H1 (cell line): ENCODE results near the gene CISH. TPM values are rescaled to one million over a fixed set of nuclear protein-coding genes. Genes with fewer than 3 reads are reported as not detected.

Source experiments
- CREB1 ChIP-seq: IDR thresholded peaks from 2 replicates; pipeline ENCODE4 v1.6.1; 2012; ENCODE audit warnings: inconsistent platforms
- E2F6 ChIP-seq: IDR thresholded peaks from 2 replicates; pipeline ENCODE4 v1.6.1; 2012; ENCODE audit warnings: inconsistent platforms
- EZH2 ChIP-seq: fragments of 200-600 bp; sonication (generic); IDR thresholded peaks from 2 replicates; pipeline ENCODE4 v1.7.1; 2012; ENCODE audit warnings: low read depth, mild to moderate bottlenecking, moderate library complexity, low read length, inconsistent platforms; ENCODE audit not compliant: severe bottlenecking
- NANOG ChIP-seq: IDR thresholded peaks from 2 replicates; pipeline ENCODE4 v1.6.1; 2011; ENCODE audit warnings: low read length, low read depth, mild to moderate bottlenecking, inconsistent platforms; ENCODE audit not compliant: insufficient read depth, poor library complexity, severe bottlenecking
- NRF1 ChIP-seq: IDR thresholded peaks from 2 replicates; pipeline ENCODE4 v1.6.1; 2011; ENCODE audit warnings: mild to moderate bottlenecking, low read depth, low read length, improper control_type of control experiment
- SP2 ChIP-seq: IDR thresholded peaks from 2 replicates; pipeline ENCODE4 v1.6.1; 2012; ENCODE audit warnings: mild to moderate bottlenecking, low read length, inconsistent platforms
- polyA plus RNA-seq, 7 experiments: library from polyadenylated mRNA; depleted of rRNA in 3 of 7; stranded (reverse) in 5 of 7; unstranded in 2 of 7; fragments of >200 nt in 5 of 7; fragments of 200-250 nt in 2 of 7; gene quantifications; 1 replicate in 5 of 7; 2 replicates in 1 of 7; 4 replicates in 1 of 7; pipeline versions ENCODE4 v1.2.1 to v1.2.3, GENCODE V29; 2011 to 2013; ENCODE audit warnings: missing spikeins in 2 of 7, mixed read lengths in 2 of 7
- total RNA-seq: library from RNA; stranded (reverse); fragmentation: NEBNext Ultra II Directional; extraction: Animal tissue kit (Norgen Biotek cat#: 25700); gene quantifications from 2 replicates; pipeline ENCODE4 v1.2.1, GENCODE V29; 2021

CISH gene
- total and polyA plus RNA-seq, 2 of the 8 experiments (the other 6 are each of a cell fraction or from before 2014, with no cell fraction given): 1.9 to 2.2 TPM

DNA sequence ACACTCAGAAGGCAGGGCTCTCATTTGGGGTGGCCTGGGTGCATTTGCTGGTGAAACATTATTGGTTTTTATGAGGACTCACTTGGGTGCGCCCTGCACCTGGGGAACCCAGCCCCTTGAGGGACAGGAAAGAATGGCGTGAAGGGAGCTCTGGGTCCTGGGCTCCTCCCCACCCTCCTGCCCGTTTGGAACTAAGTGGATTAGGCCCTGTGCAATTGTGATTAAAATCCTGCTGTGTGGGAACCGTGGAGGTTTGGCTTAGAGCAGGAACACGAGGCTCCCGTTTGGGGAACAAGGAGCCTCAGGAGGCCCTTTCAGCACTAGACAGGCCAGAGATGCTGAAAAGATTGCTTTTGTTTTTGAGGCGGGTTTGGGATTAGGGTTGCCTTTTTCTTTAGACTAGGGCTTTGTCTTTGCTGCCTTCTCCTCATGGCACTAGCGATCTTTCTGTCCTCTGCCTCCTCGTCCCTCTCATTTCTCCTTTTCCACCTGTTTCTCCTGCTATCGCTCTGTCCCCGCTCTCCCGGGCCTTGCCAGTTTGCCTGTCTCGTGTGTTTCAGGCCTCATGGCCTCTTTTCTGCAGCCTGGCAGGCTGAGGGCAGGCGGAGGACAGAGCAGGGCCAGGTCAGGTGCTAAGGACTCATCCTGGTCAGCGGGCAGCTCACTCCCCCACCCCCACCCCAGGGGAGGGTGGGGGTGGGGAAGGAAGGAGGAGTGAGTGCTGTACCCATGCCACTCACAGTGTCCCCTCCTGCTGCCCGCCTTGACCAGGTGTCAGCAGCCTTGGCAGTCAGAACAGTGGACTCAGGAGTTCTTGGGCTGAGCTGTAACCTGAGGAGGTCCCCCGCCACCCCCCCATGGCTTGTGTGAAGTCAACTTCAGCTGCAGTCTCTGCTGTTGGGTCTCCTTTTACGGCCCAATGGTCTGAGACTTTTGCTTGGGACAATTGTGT, 13.9 kb upstream of the CISH start (continued):
- TF ChIP-seq E2F6 (no peak), CREB1 (no peak), EZH2 (no peak), SP2 (no peak), NRF1 (no peak), NANOG (no peak)
